ENCODE results near the gene PCDHA13. TPM values are rescaled to one million over a fixed set of nuclear protein-coding genes. Genes with fewer than 3 reads are reported as not detected.
A peak's percentile ranks its signal among the peaks of the same experiment; 100 is the strongest.
"Not testable (repeated sequence)": the region's sequence is repeated elsewhere in the genome, so short reads cannot be mapped to it uniquely, and the experiment has no call there.

The PCDHA13 gene, protein sequence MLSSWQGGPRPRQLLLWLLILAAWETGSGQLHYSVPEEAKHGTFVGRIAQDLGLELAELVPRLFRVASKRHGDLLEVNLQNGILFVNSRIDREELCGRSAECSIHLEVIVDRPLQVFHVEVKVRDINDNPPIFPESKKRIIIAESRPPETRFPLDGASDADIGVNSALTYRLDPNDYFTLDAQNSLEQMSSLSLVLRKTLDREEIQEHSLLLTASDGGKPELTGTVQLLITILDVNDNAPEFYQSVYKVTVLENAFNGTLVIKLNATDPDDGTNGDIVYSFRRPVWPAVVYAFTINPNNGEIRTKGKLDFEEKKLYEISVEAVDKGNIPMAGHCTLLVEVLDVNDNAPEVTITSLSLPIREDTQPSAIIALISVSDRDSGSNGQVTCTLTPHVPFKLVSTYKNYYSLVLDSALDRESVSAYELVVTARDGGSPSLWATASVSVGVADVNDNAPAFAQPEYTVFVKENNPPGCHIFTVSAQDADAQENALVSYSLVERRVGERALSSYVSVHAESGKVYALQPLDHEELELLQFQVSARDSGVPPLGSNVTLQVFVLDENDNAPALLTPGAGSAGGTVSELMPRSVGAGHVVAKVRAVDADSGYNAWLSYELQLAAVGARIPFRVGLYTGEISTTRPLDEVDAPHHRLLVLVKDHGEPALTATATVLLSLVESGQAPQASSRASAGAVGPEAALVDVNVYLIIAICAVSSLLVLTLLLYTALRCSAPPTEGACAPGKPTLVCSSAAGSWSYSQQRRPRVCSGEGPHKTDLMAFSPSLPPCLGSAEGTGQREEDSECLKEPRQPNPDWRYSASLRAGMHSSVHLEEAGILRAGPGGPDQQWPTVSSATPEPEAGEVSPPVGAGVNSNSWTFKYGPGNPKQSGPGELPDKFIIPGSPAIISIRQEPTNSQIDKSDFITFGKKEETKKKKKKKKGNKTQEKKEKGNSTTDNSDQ
- under 0.01 TPM in 2 replicates for total RNA-seq

DNA sequence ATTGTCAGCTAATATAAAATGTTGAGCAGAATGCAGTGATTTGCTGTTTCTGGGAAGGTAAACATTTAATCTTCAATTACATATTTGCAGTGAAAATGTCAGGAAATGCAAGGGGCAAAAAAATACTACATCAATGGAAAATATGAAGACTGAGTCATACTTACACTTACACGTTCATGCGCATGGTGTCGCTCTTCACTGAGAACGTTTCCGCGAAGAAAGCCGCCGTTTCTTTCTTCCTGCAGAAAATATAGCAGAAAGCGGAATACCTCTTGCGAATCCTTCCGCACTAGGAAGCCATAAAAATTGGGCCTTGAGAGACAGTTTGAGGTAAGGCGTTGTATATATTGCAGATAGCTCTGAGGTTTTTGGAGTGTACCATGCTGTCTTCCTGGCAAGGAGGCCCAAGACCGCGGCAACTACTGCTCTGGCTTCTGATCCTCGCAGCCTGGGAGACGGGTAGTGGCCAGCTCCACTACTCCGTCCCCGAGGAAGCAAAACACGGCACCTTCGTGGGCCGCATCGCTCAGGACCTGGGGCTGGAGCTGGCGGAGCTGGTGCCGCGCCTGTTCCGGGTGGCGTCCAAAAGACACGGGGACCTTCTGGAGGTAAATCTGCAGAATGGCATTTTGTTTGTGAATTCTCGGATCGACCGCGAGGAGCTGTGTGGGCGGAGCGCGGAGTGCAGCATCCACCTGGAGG, at the start of gene PCDHA13:
TSS of gene PCDHA13 (plus strand) at position 236 of the 702 bp plus-strand sequence. CDS start at position 381, 145 bp downstream.
- DNase-seq (ENCODE audit: low read depth in 2 of 2), result peak in 1 of 2 donors; percentile 11

DNA sequence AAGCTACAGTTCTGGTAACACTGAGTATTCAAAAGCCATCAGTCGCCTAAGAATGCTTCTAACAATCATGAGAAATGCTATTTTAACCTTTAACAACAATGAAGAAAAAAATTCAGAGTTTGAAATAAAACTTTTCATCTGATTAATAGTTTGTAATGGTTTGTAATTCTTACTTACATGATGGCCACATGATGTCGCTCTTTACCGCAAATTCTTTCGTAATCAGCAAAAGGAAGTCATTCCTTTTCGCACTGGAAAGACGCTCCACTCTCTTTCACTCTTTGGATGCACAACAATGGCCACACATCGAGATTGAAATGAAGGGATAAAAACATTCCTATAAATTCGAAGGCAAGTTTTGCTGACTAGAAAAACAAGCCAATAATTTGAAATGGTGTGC, 47.9 kb upstream of the PCDHA13 start, which contains the start of gene PCDHA7:
TSS of gene PCDHA7 (plus strand) at position 277 of the 400 bp plus-strand sequence. CDS start at position 392, 115 bp downstream.
- DNase-seq (ENCODE audit: low read depth in 2 of 2), result peak; percentile 17 to 19

DNA sequence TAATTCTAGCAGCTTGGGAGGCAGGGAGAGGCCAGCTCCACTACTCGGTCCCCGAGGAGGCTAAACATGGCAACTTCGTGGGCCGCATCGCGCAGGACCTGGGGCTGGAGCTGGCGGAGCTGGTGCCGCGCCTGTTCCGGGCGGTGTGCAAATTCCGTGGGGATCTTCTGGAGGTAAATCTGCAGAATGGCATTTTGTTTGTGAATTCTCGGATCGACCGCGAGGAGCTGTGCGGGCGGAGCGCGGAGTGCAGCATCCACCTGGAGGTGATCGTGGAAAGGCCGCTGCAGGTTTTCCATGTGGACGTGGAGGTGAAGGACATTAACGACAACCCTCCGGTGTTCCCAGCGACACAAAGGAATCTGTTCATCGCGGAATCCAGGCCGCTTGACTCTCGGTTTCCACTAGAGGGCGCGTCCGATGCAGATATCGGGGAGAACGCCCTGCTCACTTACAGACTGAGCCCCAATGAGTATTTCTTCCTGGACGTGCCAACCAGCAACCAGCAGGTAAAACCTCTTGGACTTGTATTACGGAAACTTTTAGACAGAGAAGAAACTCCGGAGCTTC, 47.4 kb upstream of the PCDHA13 start:
- DNase-seq (ENCODE audit: low read depth in 2 of 2), result not testable (repeated sequence)

DNA sequence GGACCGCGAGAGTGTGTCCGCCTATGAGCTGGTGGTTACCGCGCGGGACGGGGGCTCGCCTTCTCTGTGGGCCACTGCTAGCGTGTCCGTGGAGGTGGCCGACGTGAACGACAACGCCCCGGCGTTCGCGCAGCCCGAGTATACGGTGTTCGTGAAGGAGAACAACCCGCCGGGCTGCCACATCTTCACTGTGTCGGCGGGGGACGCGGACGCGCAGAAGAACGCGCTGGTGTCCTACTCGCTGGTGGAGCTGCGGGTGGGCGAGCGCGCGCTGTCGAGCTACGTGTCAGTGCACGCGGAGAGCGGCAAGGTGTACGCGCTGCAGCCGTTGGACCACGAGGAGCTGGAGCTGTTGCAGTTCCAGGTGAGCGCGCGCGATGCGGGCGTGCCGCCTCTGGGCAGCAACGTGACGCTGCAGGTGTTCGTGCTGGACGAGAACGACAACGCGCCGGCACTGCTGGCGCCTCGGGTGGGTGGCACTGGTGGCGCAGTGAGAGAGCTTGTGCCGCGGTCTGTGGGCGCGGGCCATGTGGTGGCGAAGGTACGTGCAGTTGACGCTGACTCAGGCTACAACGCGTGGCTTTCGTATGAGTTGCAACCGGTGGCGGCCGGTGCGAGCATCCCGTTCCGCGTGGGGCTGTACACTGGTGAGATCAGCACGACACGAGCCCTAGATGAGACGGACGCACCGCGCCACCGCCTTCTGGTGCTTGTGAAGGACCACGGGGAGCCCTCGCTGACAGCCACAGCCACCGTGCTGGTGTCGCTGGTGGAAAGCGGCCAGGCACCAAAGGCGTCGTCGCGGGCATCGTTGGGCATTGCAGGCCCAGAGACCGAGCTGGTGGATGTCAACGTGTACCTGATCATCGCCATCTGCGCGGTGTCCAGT, 46.1 kb upstream of the PCDHA13 start:
- no peak for DNase-seq (ENCODE audit: low read depth in 2 of 2)

DNA sequence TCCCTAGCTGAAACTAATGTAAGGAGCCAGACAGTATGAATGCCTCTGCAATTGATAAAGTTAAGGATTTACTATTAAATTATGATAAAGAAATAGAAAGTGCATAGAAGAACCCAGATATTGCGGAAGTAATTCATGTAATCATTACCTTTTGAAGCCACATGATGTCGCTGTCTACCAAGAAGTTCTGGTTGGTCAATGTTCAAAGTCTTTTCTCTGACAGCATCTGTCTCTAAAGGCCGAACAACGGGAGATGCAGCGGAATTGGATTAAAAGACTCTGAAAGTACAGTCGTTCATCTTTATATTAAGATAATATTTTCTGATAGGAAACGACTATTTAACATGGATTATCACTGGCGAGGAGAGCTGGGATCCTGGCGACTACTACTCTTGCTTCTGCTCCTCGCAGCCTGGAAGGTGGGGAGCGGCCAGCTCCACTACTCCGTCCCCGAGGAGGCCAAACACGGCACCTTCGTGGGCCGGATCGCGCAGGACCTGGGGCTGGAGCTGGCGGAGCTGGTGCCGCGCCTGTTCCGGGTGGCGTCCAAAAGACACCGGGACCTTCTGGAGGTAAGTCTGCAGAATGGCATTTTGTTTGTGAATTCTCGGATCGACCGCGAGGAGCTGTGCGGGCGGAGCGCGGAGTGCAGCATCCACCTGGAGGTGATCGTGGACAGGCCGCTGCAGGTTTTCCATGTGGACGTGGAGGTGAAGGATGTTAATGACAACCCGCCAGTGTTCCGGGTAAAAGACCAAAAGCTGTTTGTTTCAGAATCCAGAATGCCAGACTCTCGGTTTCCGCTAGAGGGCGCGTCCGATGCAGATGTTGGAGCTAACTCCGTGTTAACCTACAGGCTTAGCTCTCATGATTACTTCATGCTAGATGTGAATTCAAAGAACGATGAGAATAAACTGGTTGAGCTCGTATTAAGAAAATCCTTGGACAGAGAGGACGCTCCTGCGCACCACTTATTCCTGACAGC, 40.7 kb upstream of the PCDHA13 start, which contains the start of gene PCDHA8:
TSS of gene PCDHA8 (plus strand) at position 210 of the 985 bp plus-strand sequence. CDS start at position 345, 135 bp downstream.
- DNase-seq (ENCODE audit: low read depth in 2 of 2), result no peak

DNA sequence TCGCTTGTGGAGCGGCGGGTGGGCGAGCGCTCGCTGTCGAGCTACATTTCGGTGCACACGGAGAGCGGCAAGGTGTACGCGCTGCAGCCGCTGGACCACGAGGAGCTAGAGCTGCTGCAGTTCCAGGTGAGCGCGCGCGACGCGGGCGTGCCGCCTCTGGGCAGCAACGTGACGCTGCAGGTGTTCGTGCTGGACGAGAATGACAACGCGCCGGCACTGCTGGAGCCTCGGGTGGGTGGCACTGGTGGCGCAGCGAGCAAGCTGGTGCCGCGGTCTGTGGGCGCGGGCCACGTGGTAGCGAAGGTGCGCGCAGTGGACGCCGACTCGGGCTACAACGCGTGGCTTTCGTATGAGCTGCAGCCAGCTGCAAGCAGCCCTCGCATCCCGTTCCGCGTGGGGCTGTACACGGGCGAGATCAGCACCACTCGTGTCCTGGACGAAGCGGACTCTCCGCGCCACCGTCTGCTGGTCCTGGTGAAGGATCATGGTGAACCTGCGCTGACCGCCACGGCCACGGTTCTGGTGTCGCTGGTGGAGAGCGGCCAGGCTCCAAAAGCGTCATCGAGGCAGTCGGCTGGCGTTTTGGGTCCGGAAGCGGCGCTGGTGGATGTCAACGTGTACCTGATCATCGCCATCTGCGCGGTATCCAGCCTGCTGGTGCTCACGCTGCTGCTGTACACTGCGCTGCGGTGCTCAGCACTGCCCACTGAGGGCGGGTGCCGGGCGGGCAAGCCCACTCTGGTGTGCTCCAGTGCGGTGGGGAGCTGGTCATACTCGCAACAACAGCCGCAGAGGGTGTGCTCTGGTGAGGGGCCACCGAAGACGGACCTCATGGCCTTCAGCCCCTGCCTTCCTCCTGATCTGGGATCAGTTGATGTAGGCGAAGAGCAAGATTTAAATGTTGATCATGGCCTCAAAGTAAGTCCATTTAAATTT, 38.9 kb upstream of the PCDHA13 start:
- DNase-seq (ENCODE audit: low read depth in 2 of 2), result no peak

DNA sequence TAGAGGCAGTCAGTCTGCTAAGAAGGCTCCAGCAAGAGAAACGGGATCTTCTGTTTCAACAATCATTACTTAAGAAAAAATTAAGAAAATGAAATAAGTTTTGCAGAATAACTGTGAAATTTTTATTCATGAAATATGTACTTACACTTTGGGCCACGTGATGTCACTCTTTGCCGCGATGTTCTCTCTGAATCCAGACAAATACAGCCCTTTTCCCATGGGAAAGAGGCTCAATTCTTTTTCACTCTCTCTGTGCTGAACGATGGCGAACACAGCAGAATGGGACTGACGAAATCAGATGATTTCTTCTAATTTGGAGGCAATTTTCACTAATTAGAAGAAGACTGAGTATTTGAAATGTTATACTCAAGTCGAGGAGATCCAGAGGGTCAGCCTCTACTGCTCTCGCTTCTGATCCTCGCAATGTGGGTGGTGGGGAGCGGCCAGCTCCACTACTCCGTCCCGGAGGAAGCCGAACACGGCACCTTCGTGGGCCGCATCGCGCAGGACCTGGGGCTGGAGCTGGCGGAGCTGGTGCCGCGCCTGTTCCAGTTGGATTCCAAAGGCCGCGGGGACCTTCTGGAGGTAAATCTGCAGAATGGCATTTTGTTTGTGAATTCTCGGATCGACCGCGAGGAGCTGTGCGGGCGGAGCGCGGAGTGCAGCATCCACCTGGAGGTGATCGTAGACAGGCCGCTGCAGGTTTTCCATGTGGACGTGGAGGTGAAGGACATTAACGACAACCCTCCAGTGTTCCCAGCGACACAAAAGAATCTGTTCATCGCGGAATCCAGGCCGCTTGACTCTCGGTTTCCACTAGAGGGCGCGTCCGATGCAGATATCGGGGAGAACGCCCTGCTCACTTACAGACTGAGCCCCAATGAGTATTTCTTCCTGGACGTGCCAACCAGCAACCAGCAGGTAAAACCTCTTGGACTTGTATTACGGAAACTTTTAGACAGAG, 33.5 kb upstream of the PCDHA13 start, which contains the start of gene PCDHA9:
TSS of gene PCDHA9 (plus strand) at position 244 of the 964 bp plus-strand sequence. CDS start at position 358, 114 bp downstream.
- peak in 1 of 2 donors; percentile 7 for DNase-seq (ENCODE audit: low read depth in 2 of 2)

DNA sequence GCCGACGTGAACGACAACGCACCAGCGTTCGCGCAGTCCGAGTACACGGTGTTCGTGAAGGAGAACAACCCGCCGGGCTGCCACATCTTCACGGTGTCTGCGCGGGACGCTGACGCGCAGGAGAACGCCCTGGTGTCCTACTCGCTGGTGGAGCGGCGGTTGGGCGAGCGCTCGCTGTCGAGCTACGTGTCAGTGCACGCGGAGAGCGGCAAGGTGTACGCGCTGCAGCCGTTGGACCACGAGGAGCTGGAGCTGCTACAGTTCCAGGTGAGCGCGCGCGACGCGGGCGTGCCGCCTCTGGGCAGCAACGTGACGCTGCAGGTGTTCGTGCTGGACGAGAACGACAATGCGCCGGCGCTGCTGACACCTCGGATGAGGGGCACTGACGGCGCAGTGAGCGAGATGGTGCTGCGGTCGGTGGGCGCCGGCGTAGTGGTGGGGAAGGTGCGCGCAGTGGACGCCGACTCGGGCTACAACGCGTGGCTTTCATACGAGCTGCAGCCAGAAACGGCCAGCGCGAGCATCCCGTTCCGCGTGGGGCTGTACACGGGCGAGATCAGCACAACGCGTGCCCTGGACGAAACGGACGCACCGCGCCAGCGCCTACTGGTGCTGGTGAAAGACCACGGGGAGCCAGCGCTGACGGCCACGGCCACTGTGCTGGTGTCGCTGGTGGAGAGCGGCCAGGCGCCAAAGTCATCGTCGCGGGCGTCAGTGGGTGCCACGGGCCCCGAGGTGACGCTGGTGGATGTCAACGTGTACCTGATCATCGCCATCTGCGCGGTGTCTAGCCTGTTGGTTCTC, 31.9 kb upstream of the PCDHA13 start:
- not testable (repeated sequence) for DNase-seq (ENCODE audit: low read depth in 2 of 2)

DNA sequence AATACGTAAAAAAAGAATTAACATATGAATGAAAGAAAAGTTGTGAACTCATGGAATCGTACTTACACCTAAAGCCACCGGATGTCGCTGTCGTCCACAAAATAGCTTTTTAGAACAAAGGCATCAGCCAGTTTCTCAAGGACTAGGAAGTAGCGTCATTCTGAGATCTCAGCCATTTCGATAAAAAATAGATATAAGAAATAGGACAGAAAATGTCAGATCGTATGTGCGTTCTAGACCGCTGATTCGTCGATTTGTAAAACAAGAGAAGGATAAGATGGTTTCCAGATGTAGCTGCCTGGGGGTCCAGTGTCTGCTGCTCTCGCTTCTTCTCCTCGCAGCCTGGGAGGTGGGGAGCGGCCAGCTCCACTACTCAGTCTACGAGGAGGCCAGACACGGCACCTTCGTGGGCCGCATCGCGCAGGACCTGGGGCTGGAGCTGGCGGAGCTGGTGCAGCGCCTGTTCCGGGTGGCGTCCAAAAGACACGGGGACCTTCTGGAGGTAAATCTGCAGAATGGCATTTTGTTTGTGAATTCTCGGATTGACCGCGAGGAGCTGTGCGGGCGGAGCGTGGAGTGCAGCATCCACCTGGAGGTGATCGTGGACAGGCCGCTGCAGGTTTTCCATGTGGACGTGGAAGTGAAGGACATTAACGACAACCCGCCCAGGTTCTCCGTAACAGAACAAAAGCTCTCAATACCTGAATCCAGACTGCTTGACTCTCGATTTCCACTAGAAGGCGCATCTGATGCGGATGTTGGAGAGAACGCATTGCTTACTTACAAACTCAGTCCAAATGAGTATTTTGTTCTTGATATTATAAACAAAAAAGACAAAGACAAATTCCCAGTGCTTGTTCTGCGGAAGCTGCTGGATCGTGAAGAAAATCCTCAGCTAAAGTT, 25.9 kb upstream of the PCDHA13 start, which contains the start of gene PCDHA10:
TSS of gene PCDHA10 (plus strand) at position 126 of the 903 bp plus-strand sequence. CDS start at position 278, 152 bp downstream.
- peak in 1 of 2 donors; percentile 13 for DNase-seq (ENCODE audit: low read depth in 2 of 2)

DNA sequence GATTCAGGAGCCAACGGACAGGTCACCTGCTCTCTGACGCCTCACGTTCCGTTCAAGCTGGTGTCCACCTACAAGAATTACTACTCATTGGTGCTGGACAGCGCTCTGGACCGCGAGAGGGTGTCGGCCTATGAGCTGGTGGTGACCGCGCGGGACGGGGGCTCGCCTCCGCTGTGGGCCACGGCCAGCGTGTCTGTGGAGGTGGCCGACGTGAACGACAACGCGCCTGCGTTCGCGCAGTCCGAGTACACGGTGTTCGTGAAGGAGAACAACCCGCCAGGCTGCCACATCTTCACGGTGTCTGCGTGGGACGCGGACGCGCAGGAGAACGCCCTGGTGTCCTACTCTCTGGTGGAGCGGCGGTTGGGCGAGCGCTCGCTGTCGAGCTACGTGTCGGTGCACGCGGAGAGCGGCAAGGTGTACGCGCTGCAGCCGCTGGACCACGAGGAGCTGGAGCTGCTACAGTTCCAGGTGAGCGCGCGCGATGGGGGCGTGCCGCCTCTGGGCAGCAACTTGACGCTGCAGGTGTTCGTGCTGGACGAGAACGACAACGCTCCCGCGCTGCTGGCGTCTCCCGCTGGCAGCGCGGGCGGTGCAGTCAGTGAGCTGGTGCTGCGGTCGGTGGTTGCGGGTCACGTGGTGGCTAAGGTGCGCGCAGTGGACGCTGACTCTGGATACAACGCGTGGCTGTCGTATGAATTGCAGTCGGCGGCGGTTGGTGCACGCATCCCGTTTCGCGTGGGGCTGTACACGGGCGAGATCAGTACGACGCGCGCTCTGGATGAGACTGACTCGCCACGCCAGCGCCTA, 24.5 kb upstream of the PCDHA13 start:
- DNase-seq (ENCODE audit: low read depth in 2 of 2), result no peak

DNA sequence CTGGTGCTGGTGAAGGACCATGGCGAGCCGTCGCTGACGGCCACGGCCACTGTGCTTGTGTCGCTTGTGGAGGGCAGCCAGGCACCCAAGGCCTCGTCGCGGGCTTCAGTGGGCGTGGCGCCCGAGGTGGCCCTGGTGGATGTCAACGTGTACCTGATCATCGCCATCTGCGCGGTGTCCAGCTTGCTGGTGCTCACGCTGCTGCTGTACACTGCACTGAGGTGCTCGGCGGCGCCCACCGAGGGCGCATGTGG, 24.0 kb upstream of the PCDHA13 start:
- no peak for DNase-seq (ENCODE audit: low read depth in 2 of 2)

DNA sequence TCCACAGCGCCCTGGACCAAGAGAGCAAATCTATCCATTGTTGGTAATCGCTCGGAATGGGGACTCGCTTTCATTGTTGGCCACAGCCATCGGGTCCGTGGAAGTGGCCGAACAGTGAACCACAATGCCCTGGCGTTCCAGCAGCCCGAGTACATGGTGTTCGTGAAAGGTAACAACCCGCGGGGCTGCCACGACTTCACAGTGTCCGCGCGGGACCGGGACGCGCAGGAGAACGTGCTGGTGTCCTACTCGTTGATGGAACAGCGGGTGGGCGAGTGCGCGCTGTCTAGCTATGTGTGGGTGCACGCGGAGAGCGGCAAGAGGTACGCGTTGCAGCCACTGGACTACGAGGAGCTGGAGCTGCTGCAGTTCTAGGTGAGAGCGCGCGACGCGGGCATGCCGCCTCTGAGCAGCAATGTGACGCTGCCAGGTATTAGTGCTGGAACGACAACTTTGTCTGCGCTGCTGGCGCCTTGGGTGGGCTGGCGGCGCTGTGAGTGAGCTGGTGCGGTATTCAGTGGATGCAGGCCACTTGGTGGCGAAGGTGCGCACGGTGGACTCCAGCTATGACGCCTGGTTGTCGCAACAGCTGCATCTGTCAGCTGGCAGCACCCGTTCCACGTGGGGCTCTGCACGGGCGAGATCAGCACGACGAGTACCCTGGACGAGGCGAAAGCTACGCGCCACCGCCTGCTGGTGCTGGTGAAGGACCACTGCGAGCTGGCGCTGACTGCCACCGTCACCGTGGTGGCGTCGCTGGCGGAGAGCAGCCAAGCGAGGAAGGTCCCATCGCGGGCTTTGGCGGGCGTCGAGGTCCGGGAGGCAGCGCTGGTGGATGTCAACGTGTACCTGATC, 19.3 kb upstream of the PCDHA13 start:
- no peak for DNase-seq (ENCODE audit: low read depth in 2 of 2)

Measured in dermis microvascular lymphatic vessel endothelial cell (primary cell).